Kasumi-1 (cell line): ENCODE data around the gene OR8U1.
A peak's percentile ranks its signal among the peaks of the same experiment; 100 is the strongest.
"Not testable (repeated sequence)": the region's sequence is repeated elsewhere in the genome, so short reads cannot be mapped to it uniquely, and the experiment has no call there.

Experiments
- DNase-seq, 2 experiments: peaks; one replicate each; lab custom pipeline; 2025; lab: John Stamatoyannopoulos, UW

The OR8U1 gene

DNA sequence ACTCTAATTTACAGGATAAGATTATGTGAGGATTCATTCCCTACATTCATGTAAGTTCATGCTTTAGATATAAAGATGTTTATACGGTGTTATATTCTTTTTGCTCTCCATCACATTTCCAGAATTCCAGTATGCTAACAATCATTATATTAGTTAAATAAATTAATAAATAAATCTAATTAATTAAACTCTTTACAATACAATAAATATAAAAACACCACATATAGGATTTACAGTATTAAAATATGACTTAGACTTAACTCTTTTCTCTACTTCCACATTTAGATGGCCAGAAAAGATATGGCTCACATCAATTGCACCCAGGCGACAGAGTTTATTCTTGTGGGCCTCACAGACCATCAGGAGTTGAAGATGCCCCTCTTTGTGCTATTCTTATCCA, at the start of gene OR8U1:
OR8U1 (plus strand) TSS at position 301 of the 400 bp plus-strand sequence; CDS start at position 301, 0 bp downstream.
- DNase-seq = no peak

DNA sequence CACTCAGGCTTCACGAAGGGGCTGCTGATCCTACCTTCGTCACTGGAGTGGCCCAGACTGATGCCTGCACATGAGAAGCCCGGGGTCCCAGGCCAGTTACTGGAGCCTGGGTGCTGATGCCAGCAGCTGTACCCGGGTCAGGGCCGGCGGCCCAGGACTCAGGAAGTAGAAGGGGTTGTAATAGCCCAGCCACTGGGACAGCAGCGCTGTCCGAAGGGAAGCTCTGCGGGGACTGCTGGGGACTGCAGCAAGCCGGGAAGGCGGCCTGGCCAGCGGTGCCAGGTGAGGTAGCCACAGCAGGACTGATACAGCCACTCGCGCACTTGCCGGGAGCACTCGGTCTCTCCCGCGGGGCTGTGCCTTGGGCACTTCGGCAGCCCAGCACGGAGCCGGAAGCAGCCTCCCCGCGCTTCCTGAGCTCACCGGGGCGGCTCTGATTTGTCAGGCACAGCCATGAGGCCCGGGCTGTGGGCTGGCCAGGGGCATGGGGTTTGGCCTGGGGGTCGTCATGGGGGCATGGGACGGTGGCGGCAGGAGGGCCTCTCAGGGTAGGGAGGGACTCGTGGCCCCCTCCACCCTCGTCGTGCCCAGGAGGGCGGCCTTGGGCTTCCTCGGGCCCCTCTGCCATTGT, 43.4 kb upstream of the OR8U1 start:
- no peak for DNase-seq

- no peak for DNase-seq
Measured at GRCh38 chr11:56333156-56333555, 42.3 kb upstream of the OR8U1 start.

DNA sequence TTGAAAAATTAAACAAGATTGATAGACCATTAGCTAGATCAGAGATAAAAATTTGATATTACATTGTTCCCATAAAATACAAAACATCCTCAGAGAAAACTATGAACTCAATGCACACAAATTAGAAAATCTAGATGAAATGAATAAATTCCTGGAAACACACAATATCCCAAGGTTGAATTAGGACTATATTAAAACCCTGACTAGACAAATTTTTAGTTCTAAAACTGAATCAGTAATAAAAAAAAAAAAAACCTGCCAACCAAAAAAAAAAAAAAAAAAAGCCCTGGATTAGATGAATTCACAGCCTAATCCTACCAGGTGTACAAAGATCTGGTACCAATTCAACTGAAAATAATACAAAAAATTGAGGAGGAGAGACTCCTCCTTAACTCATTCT, 35.1 kb upstream of the OR8U1 start:
- no peak for DNase-seq

- no peak for DNase-seq
Measured at GRCh38 chr11:56345739-56346138, 29.7 kb upstream of the OR8U1 start, which contains the start of gene OR8K1. Gene OR8K1, plus strand, starts transcription at chr11:56346039. Its CDS starts 0 bp downstream, at chr11:56346039.

DNA sequence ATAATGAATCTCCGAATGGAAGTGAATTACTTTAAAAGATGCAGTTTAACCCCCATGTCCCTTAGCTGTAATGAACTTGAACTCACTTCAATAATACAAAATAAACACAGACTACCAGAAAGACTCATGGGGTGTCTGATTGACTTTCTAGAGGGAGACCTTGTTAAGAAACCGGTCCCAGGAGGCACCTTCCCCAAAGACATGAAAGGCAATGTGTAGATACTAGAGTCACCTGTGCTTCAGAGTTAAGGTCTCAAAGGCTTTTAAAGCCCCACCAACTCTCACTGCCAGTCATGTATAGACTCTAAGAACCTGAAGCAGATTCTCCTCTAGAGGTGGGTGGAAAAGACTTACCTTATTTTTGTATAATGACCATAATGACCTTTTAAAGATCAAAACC, 21.4 kb upstream of the OR8U1 start, which contains the start of gene OR8J1:
OR8J1 (plus strand) TSS at position 301 of the 400 bp plus-strand sequence. CDS start 5,956 bp downstream, outside the sequence.
- DNase-seq = no peak

- DNase-seq = no peak
Measured at GRCh38 chr11:56380120-56380519, 4.7 kb downstream of the OR8U1 start.

DNA sequence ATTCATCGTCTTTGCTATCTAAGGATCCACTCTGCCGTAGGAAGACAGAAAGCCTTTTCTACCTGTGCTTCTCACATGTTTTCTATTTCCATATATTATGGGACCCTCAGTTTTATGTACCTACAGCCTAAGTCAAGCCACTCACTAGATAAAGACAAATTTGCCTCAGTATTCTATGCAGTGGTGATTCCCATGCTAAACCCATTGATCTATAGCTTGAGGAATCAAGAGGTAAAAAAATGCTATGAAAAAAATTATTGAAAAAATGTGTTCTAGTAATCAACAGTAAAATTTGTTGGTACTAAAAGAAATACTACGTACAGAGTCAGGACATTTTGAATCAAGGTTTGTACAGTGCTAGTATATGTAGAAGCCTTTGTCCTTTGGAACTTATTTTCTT, 19.0 kb downstream of the OR8U1 start:
- no peak for DNase-seq

DNA sequence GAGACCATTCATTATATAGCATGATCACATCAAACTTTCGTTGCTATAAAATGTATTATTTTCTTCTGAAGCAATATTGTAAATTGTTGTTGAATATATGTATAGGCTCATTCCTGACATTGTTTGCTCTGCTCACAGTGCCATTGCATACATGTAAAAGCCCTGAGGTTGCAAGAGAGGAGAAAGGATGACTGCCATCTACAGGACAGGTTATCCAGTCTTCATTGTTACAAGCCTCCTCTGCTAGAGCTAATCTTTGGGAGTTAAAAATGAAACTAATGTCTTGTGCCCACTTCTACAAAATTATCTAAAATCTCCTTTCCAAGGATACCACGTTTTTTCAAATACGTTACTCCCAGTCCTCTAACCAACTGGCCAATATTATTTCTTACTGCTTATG, 20.6 kb downstream of the OR8U1 start:
- peak in 1 of 2 experiments; percentile 2 for DNase-seq

DNA sequence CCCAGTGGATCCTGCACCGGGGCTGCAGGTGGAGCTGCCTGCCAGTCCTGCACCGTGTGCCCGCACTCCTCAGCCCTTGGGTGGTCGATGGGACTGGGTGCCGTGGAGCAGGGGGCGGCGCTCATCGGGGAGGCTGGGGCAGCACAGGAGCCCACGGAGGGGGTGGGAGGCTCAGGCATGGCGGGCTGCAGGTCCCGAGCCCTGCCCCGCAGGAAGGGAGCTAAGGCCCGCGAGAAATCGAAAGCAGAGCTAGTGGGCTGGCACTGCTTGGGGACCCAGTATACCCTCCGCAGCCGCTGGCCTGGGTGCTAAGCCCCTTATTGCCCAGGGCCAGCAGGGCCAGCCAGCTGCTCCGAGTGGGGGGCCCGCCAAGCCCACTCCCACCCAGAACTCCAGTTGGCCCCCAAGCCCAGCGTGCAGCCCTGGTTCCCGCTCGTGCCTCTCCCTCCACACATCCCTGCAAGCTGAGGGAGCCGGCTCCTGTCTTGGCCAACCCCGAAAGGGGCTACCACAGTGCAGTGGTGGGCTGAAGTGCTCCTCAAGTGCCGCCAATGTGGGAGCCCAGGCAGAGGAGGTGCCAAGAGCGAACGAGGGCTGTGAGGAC, 26.5 kb downstream of the OR8U1 start:
- DNase-seq = not testable (repeated sequence)

DNA sequence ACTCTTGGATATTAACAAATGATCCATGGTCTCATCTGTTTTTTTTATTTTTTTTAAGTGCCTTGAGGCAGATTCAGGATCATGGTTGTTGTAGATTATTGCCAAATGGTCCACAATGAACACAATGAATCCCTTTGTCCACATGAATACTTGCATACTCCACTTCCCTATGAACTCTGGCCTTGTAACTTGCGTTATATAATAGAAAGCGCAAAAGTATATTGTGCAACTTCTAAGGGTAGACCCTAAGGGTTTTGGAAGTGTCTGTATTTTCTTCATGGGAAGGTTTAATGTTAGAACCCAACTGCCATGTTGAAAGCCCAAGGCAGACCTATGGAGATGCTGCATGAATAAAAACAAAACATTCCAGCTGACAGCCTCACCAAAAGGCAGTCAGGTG, 29.0 kb downstream of the OR8U1 start:
- no peak for DNase-seq

GRCh38 chr11:56410801-56411200, 35.4 kb downstream of the OR8U1 start:
- no peak for DNase-seq

- DNase-seq = no peak
Measured at GRCh38 chr11:56412396-56412795, 37.0 kb downstream of the OR8U1 start, which contains the start of gene OR5AL1. Gene OR5AL1, plus strand, starts transcription at chr11:56412696.
